ENCODE measurements around the gene SPON1.
A peak's percentile ranks its signal among the peaks of the same experiment; 100 is the strongest.
"Not testable (repeated sequence)": the region's sequence is repeated elsewhere in the genome, so short reads cannot be mapped to it uniquely, and the experiment has no call there.

The SPON1 gene

DNA sequence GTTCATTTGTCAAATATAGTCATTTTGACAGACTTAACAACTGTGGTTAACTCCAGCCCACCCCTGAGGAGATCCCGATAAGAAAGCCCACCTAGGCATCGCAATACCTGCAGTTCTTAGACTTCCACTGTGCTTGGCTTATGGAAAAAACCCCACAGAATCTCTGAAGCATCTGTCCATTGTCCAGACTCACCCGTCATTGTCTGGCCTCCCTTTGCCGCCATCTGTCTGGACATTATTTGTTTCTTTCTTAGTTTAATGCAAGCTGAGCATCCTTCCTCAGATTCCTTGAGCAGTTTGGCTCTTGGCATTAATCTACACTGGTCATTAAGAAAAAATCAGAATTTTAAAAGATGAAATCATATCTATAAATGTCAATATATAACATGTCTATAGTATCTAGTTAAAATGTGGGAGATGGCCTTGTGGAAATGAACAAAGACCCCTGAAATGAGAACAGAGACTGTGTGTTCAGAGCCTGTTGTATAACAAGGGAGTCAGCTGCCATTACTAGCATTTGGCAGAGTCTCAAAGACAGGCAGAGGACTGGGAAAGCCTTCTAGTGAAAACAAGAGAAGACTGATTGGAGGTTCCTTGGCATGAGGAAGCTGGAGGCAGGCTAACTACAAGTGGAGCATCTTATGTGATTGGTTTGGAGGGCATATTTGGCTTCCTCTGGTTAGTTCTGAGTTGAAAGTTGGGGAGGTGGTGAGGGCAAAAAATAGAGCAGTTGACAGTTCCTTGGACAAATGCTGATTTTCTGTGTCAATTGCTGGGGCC lies 80.4 kb downstream of the SPON1 start:
- DNase-seq: no peak

DNA sequence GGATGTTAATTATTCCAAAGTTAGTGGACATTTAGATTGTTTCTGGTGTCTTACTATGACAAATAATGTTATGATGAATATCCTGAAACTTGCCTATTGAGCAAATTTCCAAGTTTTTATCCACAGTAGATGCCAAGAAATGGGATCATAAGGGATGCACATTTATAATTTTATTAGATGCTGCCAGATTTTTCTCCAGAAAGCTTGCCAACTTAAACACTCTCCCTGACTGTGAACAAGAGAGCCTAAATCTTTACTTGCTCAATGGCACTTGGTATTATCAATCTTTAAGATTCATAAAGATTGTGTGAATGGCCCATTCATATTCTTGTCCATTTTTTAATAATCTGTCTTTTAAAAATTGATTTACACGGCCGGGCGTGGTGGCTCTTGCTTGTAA lies 82.4 kb downstream of the SPON1 start:
- DNase-seq: no peak

DNA sequence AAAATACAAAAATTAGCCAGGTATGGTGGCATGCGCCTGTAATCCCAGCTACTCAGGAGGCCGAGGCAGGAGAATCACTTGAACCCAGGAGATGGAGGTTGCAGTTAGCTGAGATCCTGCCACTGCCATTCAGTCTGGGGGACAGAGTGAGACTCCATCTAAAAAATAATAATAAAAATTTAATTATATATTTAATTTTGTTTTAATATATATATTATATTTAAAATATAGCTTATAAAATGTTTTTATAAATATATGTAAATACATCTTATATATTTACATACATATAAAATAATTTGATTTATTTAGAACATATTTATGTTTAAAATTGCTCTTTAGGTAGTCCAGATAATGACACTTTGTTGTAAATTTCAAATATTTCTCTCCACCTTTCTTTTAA lies 82.9 kb downstream of the SPON1 start:
- no peak for DNase-seq

DNA sequence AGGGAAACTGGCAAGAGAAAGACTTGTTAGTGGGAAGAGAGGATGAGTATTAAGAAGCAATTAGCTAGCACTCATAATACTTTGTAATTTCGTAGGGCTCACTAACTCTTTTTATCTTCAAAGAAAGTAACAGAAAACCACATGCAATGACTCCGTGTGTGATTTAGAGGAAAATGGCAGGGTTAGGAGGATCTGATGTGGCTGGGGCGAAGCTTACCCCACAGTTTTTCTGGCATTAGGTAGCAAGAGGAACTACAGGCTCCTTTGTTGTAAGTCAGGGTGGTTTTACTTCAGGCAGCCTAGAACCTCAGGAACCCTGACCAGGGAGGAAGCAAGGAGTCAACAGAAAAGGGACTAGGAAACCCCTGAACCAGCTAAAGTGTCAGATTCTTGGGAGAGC lies 89.7 kb downstream of the SPON1 start:
- DNase-seq: no peak

DNA sequence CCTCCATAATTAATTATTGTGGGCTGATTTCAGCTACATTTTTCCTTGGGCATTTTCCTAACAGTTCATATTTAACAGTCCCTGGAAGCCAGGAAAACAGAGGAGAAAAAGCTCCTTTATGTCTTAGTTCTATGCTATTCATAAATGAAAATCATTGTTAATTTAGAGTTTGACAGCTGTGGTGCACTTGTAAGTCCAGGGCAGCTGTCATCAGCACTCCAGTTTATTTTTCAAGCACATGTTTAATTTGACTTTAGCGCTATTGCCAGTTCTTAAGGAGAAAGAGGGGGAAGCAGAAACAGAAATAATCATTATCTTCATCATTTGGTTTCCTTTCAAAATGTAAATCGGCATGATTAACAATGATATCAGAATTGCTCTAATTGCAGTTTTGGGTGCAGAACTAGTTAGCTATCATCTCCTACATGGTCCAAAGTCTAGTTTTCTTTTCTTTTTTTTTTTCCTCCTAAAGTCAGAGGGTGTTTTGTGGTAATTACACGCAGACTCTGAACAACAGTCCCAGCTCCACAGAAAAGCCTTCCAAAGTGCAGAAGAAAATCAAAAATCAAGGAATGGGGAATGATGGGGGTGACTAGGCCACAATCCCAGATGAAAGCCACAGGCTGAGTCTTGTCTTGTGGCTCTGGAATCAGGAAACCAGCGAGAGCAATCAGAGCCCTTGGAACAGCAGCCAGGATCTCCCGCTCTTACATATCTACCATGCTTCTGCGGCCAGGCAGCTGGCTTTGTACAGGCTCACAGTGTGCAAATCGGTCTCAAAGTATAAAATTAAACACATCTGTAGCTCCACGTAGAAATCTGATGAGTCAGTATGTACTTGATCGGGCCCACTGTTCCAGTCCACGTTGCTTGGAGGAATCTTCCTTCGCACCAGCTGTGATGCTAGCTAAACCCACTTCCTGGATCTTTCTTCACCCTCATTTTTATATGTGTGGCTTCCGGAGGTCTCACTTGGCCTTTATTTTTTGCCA lies 91.9 kb downstream of the SPON1 start:
- DNase-seq: no peak

DNA sequence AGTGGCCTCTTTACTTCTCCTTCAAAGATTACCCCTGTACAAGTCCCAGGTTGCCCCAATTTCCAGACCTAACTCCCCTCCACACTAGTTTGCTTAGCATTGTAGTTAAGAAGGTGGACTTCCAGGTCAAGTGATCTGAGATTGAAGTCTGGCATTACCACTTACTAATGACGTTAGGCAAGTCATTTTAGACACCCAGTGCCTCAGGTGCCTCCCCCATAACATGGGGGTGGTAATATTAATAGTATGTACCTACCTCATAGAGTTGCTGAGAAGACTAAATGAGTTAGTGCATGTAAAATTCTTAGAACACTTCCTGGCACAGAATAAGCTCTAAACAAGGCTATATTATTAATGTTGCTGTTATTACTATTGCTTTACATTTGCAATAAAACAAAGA lies 93.4 kb downstream of the SPON1 start:
- no peak for DNase-seq

GRCh38 chr11:14058061-14058460 lies 95.5 kb downstream of the SPON1 start:
- DNase-seq: no peak

DNA sequence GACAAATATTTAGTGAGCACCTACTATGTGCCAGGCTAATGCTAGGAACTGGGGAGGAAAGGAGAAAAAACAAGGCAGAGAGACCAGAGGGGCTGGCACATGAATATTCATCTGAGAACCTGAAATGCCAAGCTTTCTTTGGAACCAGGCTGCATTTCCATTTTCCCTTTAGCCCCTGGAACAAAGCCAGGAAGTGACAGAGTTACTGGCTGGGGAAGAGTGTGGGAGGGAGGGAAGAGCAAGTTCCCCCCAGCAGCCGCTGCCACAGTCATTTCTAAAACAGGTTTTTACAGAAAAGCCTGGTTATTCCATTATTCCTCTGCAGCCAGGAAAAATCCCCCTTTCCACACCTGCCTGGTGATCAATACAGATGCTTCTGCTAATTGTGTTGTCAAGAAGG lies 97.0 kb downstream of the SPON1 start:
- DNase-seq: no peak

- DNase-seq: no peak
These were observed 99.2 kb downstream of the SPON1 start for GRCh38 chr11:14061721-14062120.

GRCh38 chr11:14065141-14065540 lies 102.6 kb downstream of the SPON1 start:
- no peak for DNase-seq

- DNase-seq: no peak
These were observed 103.2 kb downstream of the SPON1 start for GRCh38 chr11:14065681-14066080.

- DNase-seq: no peak
These were observed 105.2 kb downstream of the SPON1 start for GRCh38 chr11:14067686-14068085.

DNA sequence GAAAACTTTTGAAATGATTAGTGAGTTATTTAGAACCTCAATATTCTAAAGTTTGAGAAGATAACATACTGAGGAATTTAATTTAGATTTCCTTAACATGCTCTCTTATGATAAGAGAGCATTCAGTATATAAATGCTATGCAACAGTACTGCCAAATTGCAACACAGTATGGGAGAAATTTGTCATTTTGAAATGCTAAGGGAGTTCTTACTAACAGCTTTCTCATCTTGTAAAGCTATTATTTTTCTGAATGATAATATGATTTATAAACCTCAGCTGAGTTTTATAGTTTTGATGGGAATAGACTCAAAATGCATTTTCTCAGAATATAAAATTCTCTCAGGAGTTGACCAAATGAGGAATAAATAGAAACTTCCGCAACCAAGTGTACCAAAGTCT lies 108.4 kb downstream of the SPON1 start:
- DNase-seq: no peak

GRCh38 chr11:14073849-14074476 lies 111.4 kb downstream of the SPON1 start:
- no peak for DNase-seq

DNA sequence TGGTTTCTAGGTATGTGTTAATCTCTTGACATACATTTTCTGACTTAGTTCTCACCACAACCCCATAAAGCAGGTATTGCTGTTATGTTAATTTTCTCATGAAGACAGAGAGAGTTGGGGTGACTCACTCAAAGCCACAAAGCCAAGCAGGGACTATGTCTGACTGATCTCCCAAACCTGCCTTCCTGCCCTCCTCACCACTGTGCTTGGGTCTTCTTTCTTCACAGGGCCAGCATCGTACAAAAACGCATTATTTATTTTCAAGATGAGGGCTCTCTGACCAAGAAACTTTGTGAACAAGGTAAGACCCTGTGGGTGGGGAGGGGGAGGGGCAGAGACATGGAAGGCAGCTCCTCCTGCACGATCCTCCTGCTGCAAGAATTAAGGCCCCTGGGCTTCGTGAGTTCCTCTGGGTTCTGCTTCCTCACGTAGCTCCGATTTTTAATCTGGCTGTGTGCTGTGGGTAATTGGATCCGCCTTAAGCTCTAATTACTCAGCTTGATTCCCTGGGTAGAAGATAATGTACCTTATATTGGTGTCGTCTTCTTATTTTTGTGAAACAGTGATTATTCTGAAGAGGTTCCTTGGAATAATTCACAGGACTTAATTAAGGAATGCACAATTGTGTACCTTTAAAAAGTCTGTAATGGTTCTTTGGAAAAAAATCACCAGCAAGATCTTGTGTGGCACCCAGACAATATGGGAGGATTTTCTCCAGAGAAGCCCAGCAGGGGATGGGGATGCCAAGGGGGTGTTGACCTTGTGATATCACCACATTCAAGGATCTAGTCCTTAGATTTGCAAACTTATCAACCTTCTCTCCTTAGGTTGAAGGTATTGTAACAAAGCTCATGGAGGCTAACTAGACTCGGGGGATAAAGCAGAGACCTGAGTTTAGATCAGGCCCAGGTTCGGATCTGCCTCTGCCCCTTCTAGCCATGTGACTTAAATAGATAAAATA lies 112.9 kb downstream of the SPON1 start:
- peak; percentile 71 for DNase-seq

GRCh38 chr11:14079011-14079410 lies 116.5 kb downstream of the SPON1 start:
- DNase-seq: peak; percentile 42

GRCh38 chr11:14079797-14080196 lies 117.3 kb downstream of the SPON1 start:
- DNase-seq: no peak

DNA sequence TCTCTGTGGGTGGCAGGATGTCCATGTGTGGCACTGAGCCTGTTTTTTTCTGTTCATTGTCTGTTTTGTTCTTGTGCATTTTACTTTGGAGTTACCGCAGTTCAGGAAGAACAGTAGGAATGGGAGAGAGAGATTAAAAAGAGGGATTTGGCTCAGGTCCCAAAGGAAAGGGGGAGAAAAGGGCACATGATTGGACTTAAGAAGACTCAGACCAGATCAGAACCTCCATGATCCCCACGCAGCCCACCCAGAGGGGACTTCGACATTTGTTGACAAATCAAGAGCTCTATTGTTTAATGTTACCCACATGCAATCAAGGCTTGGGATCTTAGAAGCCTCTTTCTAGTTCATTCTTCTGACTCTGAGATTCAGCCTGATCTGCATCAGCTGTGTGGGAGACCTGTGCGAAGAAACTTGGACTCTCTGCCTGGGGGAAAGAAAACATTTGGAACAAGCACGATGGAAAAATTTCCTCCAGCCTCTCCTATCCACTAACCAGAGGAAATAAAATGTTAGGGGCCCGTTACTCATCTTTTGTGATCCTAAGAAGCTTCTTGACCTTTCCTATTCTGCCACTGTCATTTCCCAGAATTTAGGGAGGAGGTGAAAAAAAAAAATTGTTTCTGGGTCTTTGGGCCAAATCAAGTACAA lies 119.2 kb downstream of the SPON1 start:
- no peak for DNase-seq

DNA sequence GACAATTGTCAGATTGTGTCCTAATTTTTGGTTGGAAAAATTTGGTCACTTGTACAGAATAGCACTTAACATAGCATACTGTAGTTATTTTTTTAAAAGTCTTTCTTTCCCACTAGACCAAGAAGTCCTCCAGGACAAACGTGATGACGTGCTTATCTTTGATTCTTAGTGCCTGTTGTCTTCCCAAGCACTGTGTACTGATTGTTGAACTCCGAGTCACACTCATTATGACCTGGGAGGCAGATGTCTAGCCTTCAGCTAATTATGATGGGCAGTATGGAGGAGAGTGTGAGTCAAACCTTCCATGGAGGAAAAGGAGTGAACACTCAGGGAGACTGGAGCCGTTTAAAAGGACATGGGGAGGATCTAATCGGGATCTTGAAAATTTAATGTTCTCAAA lies 119.8 kb downstream of the SPON1 start:
- no peak for DNase-seq

- not testable (repeated sequence) for DNase-seq
These were observed 126.3 kb downstream of the SPON1 start for GRCh38 chr11:14088861-14089260.

DNA sequence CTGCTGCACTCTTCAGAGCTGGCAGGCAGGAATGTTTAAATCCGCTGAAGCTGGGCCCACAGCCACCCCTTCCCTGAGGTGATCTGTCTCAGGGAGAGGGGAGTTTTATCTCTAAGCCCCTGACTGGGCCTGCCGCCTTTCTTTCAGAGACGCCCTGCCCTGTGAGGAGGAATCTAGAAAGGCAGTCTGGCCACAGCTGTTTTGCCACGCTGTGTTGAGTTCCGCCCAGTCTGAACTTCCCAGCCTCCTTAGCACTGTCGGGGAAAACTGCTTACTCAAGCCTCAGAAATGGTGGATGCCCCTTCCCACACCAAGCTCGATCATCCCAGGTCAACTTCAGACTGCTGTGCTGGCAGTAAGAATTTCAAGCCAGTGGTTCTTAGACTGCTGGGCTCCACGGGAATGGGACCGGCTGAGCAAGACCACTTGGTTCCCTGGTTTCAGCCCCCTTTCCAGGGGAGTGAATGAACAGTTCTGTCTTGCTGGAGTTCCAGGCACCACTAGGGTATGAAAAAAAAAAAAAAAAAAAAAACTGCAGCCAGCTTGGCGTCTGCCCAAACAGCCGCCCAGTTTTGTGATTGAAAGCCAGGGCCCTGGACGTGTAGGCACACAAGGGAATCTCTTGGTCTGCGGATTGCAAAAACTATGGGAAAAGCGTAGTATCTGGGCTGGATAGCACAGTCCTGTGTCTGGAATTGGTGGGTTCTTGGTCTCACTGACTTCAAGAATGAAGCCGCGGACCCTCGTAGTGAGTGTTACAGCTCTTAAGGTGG lies 127.4 kb downstream of the SPON1 start:
- no peak for DNase-seq

All from central memory CD4-positive, alpha-beta T cell (primary cell).